ENCODE measurements around the gene NDUFS7. TPM values are rescaled to one million over a fixed set of nuclear protein-coding genes. Genes with fewer than 3 reads are reported as not detected.
A peak's percentile ranks its signal among the peaks of the same experiment; 100 is the strongest.

Gene NDUFS7
- 40.4 and 46.0 TPM in 2 replicates for total RNA-seq

GRCh38 chr19:1383312-1384084 lies at the start of gene NDUFS7:
NDUFS7 (plus strand) TSS chr19:1383907; CDS start chr19:1383927, 20 bp downstream.
- TF ChIP-seq CTCF (IDR thresholded peaks at IDR 0.05; ENCODE audit: extremely low read depth, low read depth, low read length), result no peak
- Histone ChIP-seq H3K4me1 (ENCODE audit: insufficient read depth, low read length) (peaks cover 9% of the 10 kb centered on the region), H3K36me3 (ENCODE audit: insufficient read depth, low read length) (no peaks in the 10 kb centered on the region), H4K20me1 (ENCODE audit: insufficient read depth, low read length) (no peaks in the 10 kb centered on the region), H3K9me3 (ENCODE audit: low read depth, low read length) (no peaks in the 10 kb centered on the region), H3K27me3 (ENCODE audit: insufficient read depth, low read length) (no peaks in the 10 kb centered on the region), H3K4me3 (ENCODE audit: insufficient read depth, low read length) (peak within 1 kb of the TSS; percentile 97), H3K79me2 (ENCODE audit: insufficient read depth, low read length) (peaks cover 32% of the 10 kb centered on the region), H3K4me2 (ENCODE audit: insufficient read depth, low read length) (peak within 1 kb of the TSS; percentile 95), H3K27ac (ENCODE audit: low read depth, low read length) (peak within 1 kb of the TSS; percentile 72), H2AFZ (ENCODE audit: low read length) (peak within 1 kb of the TSS; percentile 83)
- peak; percentile 99 for DNase-seq (ENCODE audit: insufficient read length, low spot score, missing footprints)

DNA sequence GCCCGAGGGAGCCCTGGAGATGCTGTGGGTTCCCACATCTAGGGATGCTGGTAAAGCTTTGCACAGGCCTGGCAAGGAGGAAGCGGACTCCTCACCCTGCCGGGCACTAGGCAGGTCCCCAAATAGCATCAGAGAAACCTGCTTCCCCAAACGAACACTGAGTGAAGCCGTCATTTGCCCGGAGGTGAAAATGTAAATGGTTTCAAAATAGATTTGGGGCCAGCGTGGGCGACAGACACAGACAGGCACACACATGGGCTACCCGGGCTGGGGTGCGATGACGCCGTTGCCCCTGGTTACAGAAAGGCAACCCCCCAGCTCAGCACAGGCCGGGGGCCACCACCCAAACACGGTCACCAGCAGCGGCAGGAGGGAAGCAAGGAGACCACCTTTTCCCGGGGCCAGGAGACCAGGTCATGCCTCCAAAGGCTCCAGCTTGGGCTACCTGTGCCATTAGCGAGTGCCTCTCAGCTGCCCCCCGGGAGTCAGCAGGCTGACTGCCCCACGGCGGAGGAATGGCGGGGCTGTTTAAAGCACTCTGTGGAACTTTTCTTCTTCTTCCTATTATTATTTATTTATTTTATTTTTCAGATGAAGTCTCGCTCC lies 47.5 kb upstream of the NDUFS7 start:
- H3K27me3 ChIP-seq (ENCODE audit: insufficient read depth, low read length), result peaks cover 6% of the 10 kb centered on the region
- DNase-seq (ENCODE audit: insufficient read length, low spot score, missing footprints), result no peak
- H3K4me3 ChIP-seq (ENCODE audit: insufficient read depth, low read length), result no peak overlapping the region
- H3K36me3 ChIP-seq (ENCODE audit: insufficient read depth, low read length), result no peaks in the 10 kb centered on the region
- H4K20me1 ChIP-seq (ENCODE audit: insufficient read depth, low read length), result no peaks in the 10 kb centered on the region
- no peaks in the 10 kb centered on the region for H3K79me2 ChIP-seq (ENCODE audit: insufficient read depth, low read length)
- no peak overlapping the region for H3K27ac ChIP-seq (ENCODE audit: low read depth, low read length)
- no peak overlapping the region for H3K4me2 ChIP-seq (ENCODE audit: insufficient read depth, low read length)
- no peak for TF ChIP-seq CTCF (IDR thresholded peaks at IDR 0.05; ENCODE audit: extremely low read depth, low read depth, low read length)
- no peaks in the 10 kb centered on the region for H3K9me3 ChIP-seq (ENCODE audit: low read depth, low read length)
- no peak overlapping the region for H2AFZ ChIP-seq (ENCODE audit: low read length)
- no peaks in the 10 kb centered on the region for H3K4me1 ChIP-seq (ENCODE audit: insufficient read depth, low read length)

GRCh38 chr19:1340681-1341469 lies 42.8 kb upstream of the NDUFS7 start:
- Histone ChIP-seq H3K27ac (ENCODE audit: low read depth, low read length) (no peak overlapping the region), H3K4me3 (ENCODE audit: insufficient read depth, low read length) (no peak overlapping the region), H3K9me3 (ENCODE audit: low read depth, low read length) (no peaks in the 10 kb centered on the region), H3K36me3 (ENCODE audit: insufficient read depth, low read length) (no peaks in the 10 kb centered on the region), H3K79me2 (ENCODE audit: insufficient read depth, low read length) (no peaks in the 10 kb centered on the region), H3K4me2 (ENCODE audit: insufficient read depth, low read length) (no peak overlapping the region), H4K20me1 (ENCODE audit: insufficient read depth, low read length) (no peaks in the 10 kb centered on the region), H3K4me1 (ENCODE audit: insufficient read depth, low read length) (no peaks in the 10 kb centered on the region), H3K27me3 (ENCODE audit: insufficient read depth, low read length) (peaks cover 6% of the 10 kb centered on the region), H2AFZ (ENCODE audit: low read length) (no peak overlapping the region)
- no peak for TF ChIP-seq CTCF (IDR thresholded peaks at IDR 0.05; ENCODE audit: extremely low read depth, low read depth, low read length)
- no peak for DNase-seq (ENCODE audit: insufficient read length, low spot score, missing footprints)

All from osteoblast (primary cell).